ENCODE measurements around the gene RFX3. TPM values are rescaled to one million over a fixed set of nuclear protein-coding genes. Genes with fewer than 3 reads are reported as not detected.

The RFX3 gene
- total RNA-seq, 2 experiments from 2014 or later: 22.9 to 24.8 TPM

DNA sequence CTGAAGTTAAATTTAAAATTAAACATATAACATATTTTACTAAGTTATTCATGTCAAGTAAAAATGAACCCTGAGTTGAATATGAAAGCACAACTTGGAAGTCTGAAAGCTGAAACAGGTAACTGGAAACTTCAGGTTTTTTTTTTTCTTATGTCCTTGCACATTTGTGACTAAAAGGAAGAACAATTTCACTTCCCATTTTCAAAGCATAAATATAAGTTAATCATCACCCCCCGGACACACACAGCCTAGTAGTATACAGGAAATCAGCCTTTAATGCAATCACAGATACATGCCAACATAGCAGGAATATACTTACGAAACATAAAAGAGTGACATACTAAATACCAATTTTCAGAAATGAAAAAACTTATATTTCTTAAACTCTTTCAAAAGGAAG is 225.9 kb downstream of the RFX3 start:
- H3K36me3 ChIP-seq (ENCODE audit: insufficient read depth, low read length): no peaks in the 10 kb centered on the region
- no peak overlapping the region for H3K27ac Mint-ChIP-seq
- no peaks in the 10 kb centered on the region for H3K27me3 Mint-ChIP-seq
- no peaks in the 10 kb centered on the region for H3K27me3 ChIP-seq (ENCODE audit: control insufficient read depth in 1 of 2, insufficient read depth in 2 of 2, low read length in 2 of 2)
- no peaks in the 10 kb centered on the region for H3K9me3 ChIP-seq (ENCODE audit: control insufficient read depth in 1 of 2, insufficient read depth in 1 of 2, low read length in 2 of 2)
- TF ChIP-seq, protein P1, sequence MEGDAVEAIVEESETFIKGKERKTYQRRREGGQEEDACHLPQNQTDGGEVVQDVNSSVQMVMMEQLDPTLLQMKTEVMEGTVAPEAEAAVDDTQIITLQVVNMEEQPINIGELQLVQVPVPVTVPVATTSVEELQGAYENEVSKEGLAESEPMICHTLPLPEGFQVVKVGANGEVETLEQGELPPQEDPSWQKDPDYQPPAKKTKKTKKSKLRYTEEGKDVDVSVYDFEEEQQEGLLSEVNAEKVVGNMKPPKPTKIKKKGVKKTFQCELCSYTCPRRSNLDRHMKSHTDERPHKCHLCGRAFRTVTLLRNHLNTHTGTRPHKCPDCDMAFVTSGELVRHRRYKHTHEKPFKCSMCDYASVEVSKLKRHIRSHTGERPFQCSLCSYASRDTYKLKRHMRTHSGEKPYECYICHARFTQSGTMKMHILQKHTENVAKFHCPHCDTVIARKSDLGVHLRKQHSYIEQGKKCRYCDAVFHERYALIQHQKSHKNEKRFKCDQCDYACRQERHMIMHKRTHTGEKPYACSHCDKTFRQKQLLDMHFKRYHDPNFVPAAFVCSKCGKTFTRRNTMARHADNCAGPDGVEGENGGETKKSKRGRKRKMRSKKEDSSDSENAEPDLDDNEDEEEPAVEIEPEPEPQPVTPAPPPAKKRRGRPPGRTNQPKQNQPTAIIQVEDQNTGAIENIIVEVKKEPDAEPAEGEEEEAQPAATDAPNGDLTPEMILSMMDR (IDR thresholded peaks at IDR 0.05): no peak
- H3K9me3 Mint-ChIP-seq: no peaks in the 10 kb centered on the region
- POLR2A ChIA-PET: no interaction called here
- CTCF ChIA-PET: no interaction called here
- no peaks in the 10 kb centered on the region for H3K4me1 ChIP-seq (ENCODE audit: insufficient read depth, low read length)
- peaks cover 30% of the 10 kb centered on the region for H3K36me3 Mint-ChIP-seq (ENCODE audit: low read depth)
- no peak overlapping the region for H3K27ac ChIP-seq (ENCODE audit: low read depth in 1 of 2, low read length in 2 of 2)
- H3K4me3 Mint-ChIP-seq: no peak overlapping the region
- DNase-seq (peak in 3 of 14 experiments; percentile 2 to 13 (median 13)), ATAC-seq (ENCODE audit: poor library complexity) (no peak)
- H3K4me3 ChIP-seq (ENCODE audit: low read length): no peak overlapping the region
- no peaks in the 10 kb centered on the region for H3K4me1 Mint-ChIP-seq (ENCODE audit: low read depth)
- intact Hi-C loops (cut with DNase I, micrococcal nuclease): loop anchor here in 1 of 2 experiments (10.0 kb wide), 1 partner anchor 85 kb away; no protein-coding TSS in a partner anchor

DNA sequence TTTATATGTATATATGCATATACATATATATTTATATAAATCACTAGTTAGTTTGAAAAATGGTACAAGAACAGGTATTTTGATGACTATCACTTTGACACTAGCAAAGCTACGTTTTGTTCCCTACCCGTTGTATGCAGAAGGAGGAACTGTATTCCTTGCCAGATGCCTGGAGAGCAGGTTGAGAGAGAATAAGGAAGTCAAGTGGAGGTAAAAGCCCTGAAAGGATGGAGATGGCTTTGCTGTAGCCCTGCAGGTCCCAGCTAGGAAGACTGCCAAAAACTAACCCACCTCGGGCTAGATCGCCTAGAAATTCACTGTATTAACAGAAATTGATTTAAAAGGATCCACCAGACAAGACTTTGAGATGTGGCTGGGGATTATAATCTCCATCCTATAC is 229.3 kb downstream of the RFX3 start:
- Mint-ChIP-seq H3K27ac (no peak overlapping the region), H3K4me1 (ENCODE audit: low read depth) (no peaks in the 10 kb centered on the region), H3K4me3 (no peak overlapping the region), H3K27me3 (no peaks in the 10 kb centered on the region), H3K9me3 (no peaks in the 10 kb centered on the region), H3K36me3 (ENCODE audit: low read depth) (peaks cover 31% of the 10 kb centered on the region)
- H3K27ac ChIP-seq (ENCODE audit: low read depth in 1 of 2, low read length in 2 of 2): no peak overlapping the region
- peaks cover 2% of the 10 kb centered on the region for H3K36me3 ChIP-seq (ENCODE audit: insufficient read depth, low read length)
- intact Hi-C loops (cut with DNase I, micrococcal nuclease): loop anchor here in 1 of 2 experiments (10.0 kb wide), 1 partner anchor 88 kb away; no protein-coding TSS in a partner anchor
- ChIA-PET CTCF (interaction anchor here (1.6 kb wide), 1 partner anchor 145 kb away, joined by 3 read pairs; no protein-coding TSS in a partner anchor), POLR2A (no interaction called here)
- no peaks in the 10 kb centered on the region for H3K27me3 ChIP-seq (ENCODE audit: control insufficient read depth in 1 of 2, insufficient read depth in 2 of 2, low read length in 2 of 2)
- H3K4me1 ChIP-seq (ENCODE audit: insufficient read depth, low read length): no peaks in the 10 kb centered on the region
- ATAC-seq (ENCODE audit: poor library complexity) (no peak), DNase-seq (no peak)
- no peaks in the 10 kb centered on the region for H3K9me3 ChIP-seq (ENCODE audit: control insufficient read depth in 1 of 2, insufficient read depth in 1 of 2, low read length in 2 of 2)
- no peak overlapping the region for H3K4me3 ChIP-seq (ENCODE audit: low read length)
- TF ChIP-seq, protein P1 (IDR thresholded peaks at IDR 0.05): no peak

DNA sequence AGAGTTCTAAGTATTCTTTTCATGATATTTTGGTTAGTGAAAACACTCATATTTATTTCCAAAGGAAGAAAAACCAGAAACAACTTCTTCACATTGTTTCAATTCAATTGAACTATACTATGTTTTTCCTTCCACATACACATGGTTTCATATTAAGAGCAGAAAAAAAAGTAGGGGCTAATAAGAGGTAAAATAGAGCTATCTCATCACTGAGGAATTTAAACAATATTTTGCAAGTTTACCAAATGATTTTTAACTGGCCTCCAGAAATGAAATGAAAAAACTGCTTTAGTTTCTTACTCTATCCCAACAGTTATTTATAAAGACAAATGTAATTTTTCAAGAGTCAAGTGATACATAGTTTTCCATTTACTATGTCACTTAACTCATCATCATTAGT is 233.5 kb downstream of the RFX3 start:
- CTCF ChIA-PET: interaction anchor here (1.2 to 1.3 kb wide), 2 partner anchors 10 to 20 kb away, joined by 3 to 4 read pairs; no protein-coding TSS in a partner anchor
- intact Hi-C loops (cut with DNase I, micrococcal nuclease): loop anchor here in 1 of 2 experiments (10.0 kb wide), 1 partner anchor 92 kb away; no protein-coding TSS in a partner anchor
- ATAC-seq (ENCODE audit: poor library complexity) (no peak), DNase-seq (no peak)
- no peaks in the 10 kb centered on the region for H3K9me3 ChIP-seq (ENCODE audit: control insufficient read depth in 1 of 2, insufficient read depth in 1 of 2, low read length in 2 of 2)
- Mint-ChIP-seq H3K4me3 (no peak overlapping the region), H3K36me3 (ENCODE audit: low read depth) (peaks cover 59% of the 10 kb centered on the region), H3K4me1 (ENCODE audit: low read depth) (no peaks in the 10 kb centered on the region), H3K27me3 (no peaks in the 10 kb centered on the region), H3K9me3 (no peaks in the 10 kb centered on the region), H3K27ac (no peak overlapping the region)
- no peaks in the 10 kb centered on the region for H3K4me1 ChIP-seq (ENCODE audit: insufficient read depth, low read length)
- H3K27ac ChIP-seq (ENCODE audit: low read depth in 1 of 2, low read length in 2 of 2): no peak overlapping the region
- TF ChIP-seq, protein P1 (IDR thresholded peaks at IDR 0.05): no peak
- H3K27me3 ChIP-seq (ENCODE audit: control insufficient read depth in 1 of 2, insufficient read depth in 2 of 2, low read length in 2 of 2): no peaks in the 10 kb centered on the region
- POLR2A ChIA-PET: no interaction called here
- H3K4me3 ChIP-seq (ENCODE audit: low read length): no peak overlapping the region
- peaks cover 12% of the 10 kb centered on the region for H3K36me3 ChIP-seq (ENCODE audit: insufficient read depth, low read length)
